GM19452 (cell line): ENCODE data around the gene DDR2.

ENCODE experiments used
- ATAC-seq: cut with Tn5 transposase; IDR thresholded peaks from one replicate; pipeline ENCODE4 v1.9.1; 2021; ENCODE audit not compliant: unreplicated experiment

DDR2 gene

DNA sequence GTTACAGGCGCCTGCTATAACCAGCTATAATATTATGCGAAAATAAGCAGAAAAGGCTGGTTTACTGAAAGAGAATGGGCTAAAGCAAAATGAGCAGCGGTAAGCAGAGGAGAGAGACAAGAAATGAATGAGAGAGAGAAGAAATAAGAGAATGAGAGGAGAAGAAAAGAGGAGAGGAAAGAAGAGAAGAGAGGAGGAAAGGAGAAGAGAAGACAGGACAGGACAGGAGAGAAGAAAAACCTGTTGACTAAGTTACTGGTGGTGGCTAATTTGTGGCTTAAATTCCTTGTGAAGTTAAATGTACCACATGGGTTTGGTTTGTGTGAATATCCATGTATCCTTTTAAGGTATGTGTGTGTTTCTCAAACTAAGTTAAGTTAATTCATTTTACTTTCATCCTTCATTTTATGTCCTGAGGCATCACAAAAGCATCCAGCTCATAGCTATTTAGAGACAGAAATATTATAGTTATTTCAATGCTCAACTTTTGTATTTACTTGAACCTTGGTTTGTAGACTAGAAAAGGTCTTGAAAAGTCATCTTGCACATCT lies 3.1 kb upstream of the DDR2 start:
- no peak for ATAC-seq

DNA sequence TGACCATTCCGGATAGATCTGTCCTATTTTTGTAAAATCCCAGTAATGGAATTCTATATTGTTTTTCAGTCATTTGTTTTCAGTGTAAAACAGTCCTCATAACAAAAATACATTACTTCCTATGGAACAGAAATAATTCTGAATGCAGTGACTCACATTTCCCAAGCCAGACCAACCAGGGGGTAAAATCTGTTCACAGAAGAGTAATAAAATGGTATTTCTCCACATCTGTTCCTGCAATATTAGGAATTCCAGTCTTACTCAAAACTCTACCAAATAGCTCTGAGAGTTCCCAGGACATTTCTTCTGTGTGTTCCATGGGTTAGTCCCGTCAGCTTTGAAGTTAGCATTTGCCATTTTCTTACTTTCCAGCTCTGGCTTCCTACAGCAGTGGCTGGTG lies 2.6 kb upstream of the DDR2 start:
- ATAC-seq = no peak

DNA sequence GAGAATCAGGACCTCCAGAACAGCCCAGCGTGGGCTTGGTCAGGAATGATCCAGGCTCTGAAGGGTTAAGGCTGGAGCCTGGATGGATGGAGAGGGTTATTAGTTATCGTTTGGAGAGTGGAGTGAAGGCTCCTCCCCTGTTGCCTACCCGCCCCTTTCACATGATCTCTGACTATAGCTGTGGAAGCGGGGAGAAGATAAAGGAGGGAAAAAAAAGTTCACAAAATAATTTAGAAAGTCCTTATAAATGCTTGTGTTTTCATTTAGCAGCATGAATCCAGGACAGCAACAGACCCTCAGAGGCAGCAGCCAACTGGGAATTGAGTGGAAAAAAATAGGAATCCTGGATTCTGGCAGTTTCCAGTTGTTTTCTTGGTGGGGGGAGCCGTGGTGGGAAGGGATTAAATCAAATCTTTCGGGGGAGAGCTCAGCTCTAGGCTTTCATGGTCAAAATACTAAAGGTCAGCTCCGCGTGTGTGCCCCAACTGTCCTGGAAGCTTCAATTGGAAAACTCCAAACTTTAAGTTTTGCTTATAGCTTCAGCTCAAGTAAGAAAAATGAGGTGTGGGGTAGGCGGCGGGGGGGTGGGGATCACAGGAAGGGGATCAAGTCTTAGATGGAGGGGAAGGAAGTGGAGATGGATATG lies 595 bp upstream of the DDR2 start:
- ATAC-seq = no peak

DNA sequence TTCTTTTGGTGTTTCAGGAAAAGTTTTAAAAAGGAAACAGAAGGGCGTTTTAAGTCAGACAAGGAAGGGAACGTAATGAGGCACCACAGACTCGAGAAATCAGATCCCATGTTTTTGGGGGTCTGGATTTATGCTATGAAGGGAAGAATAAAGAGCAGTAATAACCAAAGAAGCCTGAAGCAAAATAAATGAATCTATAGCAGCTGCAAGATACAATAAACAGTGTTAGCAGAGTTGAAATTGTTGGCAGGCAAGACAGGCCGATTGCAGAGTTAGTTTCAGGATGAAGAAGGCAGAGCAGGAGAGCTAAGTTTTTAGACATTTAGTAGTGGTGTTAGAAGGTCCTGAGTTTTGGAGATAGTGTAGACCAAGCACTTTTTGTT lies 425 bp downstream of the DDR2 start:
- ATAC-seq = no peak

DNA sequence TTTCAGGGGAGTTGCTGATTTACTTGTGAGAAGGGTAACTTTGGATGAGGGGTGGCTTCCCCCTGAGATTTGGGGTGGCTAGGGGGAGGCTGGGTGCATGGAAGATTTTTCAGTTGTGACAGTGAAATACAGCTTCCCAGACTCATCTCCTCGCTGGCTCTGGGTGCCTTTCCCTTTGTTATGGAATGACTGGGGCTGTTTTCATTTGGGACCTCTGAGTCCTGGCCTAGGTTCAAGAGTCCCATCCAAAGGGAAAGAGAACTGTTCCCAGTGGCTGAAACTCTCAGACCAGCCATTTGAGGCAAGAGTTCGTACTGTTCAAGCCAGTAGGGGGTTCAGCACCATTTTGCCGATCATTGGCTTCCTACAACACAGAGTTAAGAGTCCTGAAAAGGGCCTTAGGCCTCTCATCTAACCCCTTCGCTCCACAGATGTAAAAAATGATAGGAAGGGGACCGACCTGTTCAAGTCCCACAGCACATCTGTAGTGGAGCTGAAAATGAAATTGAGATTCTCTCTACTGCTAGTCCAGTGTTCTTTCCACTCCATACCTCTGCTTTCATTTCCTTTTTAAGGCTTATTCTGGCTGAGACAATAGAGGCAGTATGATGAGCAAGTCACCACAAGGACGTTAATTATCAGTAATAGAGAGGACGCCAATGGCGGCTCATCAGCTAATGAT lies 958 bp downstream of the DDR2 start:
- ATAC-seq = peak; percentile 47

DNA sequence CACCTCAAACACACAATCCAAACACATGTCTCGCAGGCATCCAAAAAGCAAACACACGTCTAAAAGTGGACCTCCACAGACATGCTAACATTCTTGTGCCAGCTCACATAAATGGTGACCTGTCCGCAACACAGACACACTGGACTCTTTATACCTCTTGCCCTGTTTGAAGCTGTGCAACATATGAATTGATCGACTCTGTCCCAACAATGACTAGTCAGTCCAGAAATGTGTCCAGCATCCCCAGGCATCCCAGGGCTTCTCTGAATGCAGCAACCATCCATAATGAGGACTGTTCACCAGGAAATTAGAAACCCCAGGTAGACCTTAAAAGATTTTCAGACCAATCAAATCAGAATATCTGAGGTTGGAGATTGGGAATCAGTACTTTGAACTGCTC lies 3.2 kb downstream of the DDR2 start:
- no peak for ATAC-seq

DNA sequence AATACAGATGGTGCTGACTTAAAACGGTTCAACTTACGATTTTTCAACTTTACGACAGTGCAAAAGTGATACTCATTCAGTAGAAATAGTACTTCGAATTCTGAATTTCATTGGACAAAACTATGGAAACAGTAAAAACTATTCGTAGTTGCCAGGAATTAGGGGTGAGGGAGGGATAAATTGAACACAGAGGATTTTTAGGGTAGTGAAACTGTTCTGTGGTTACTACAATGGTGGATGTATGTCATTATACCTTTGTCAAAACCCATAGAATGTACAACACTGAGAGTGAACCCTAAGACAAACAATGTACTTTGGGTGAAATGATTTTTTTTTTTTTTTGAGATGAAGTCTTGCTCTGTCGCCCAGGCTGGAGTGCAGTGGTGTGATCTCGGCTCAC lies 7.5 kb downstream of the DDR2 start:
- ATAC-seq = no peak

DNA sequence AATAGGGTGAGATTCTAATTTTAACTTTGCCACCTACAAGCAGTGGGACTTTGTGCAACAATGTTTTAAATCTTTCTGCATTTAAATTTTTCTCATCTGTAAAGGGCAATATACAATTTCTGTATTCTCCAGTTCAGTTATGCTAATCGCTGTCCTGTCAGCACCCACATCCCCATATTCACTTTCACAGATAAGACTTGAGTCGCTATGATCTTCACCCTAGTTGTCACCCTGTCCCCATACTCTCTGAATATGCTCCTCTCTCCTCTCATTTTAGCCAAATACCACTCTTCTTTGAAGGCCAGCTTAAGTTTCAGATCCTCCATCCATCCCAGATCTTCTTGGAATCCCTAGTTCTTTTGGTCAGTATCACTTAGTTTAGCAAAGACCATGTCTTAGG lies 8.8 kb downstream of the DDR2 start:
- no peak for ATAC-seq

DNA sequence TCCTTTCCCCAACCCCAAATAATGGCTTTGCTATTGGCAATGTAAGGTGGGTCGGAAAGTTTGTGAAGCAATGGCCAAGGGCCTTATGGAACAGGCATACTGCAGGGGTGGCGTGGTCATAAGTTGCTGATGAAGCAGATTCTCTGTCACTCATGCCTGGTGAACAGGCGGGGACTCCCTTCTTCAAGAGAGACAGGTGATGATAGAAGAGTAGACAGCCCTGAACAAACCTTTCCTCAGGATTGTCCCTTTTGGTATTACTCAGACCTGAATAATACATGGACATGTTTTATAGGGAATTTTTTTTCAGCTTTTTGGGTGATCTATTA lies 12.7 kb downstream of the DDR2 start:
- no peak for ATAC-seq

DNA sequence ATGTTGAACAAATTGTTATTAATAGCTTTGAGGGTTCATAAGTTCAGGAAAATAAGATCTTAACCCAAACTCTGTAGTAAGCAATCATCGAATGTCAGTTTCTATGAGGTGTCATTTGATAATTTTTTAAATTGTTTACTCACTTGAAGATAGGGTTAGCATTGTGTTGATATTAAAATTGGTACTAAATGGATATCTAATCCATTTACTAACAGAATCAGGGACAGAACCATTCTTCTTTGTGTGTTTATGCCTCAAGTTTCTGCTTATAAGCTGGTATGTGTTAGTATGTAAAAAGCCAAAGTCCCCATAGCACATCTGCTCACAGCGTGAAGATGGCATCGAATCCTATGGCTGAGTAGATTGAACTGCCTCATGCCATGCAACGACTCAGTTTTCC lies 13.4 kb downstream of the DDR2 start:
- ATAC-seq = no peak

DNA sequence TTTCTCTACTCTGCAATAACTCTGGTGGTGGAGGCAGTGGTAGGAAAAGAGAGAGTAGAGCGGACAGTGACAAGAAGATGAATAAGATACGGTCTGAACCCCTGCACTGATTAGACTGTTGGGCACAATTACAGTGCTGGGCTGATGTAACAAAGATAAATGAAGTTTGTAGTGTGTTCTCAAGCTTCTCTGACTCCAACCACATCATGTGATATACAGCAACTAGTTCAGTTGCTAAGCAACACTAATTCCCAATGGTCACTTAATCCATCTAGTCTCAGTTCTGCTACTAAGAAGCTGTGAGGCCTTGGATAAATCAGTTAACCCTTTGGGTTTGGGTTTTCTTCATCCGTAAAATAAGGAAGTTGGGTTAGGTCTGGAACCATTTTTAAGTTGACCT lies 17.3 kb downstream of the DDR2 start:
- no peak for ATAC-seq

DNA sequence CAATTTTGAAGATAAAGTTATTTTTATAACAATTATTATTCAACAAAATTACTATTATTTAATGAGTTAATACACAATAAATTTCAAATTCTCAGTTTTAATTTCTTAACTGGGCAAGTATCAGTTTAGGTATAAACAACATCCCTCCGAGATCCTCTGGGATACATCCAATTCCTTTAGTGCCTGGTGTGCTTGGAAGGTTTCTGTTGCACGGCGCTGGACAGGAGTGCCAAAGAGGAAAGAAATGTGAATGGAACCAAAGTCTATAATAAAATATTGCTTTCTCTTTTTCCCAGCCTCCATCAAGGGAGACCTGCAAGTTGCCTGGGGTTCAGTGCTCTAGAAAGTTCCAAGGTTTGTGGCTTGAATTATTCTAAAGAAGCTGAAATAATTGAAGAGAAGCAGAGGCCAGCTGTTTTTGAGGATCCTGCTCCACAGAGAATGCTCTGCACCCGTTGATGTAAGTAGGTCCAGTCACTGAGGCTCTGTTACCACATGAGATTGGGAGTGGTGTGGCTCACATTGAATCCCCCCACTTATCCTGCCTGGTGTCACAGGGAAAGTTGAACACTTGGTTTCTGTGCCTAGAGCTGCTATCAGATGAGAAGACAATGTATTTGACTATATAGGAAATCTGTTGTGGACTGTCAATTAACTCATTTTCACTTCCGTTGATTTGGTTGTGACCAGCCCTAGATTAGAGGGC lies 22.8 kb downstream of the DDR2 start:
- no peak for ATAC-seq

DNA sequence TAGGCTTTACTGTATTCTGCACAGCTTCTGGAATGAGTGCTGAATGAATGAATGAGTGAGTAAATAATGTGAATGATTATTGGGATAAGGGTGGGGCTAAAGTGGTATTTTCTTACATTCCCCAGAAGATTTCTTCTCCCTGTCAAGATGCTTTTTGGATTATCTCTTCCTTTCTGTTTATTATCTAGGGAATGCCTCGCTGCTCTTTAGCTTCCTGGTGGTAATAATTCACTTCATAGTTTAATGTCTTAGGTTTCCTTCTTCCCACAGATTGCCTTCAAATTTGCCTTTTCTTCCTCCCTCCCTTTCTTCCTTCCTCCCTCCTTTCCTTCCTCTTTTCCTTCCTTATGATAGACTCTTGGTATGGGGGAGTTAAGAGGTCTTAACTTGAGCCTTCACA lies 24.0 kb downstream of the DDR2 start:
- ATAC-seq = no peak

DNA sequence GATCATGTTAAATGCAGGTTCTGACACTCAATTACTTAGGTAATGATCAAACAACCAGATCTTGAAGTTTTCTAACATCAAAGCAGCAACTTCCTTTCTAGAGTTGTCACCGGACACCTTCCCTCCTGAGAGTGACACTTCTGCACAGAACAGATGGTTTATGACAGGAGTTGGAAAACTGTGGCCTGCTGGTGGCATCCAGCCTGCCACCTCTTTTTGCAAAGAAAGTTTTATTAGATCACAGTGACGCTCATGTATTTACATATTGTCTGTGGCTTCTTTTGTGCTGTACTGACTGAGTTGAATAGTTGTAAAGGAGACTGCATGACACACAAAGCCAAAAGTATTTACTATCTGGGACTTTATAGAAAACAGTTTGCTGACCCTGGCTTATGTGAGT lies 28.3 kb downstream of the DDR2 start:
- ATAC-seq = no peak

DNA sequence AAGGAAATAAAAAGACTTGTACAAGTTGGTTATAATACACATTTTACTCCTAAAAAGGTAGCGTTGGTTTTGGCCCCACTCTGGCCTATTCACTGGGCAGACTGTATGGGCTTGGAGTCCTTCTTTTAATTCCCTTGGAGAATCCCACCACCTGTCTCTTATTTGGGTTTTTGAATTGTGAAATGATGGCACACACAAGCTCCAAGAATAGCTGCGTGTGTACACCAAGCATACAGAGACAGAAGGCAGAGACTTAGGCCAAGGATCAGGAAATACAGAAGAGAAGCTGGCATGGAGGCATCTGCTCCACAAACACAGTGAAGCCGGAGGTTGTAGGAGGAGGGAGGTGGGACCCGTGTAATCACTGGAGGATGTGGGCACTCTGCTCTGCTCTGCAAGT lies 29.1 kb downstream of the DDR2 start:
- no peak for ATAC-seq

DNA sequence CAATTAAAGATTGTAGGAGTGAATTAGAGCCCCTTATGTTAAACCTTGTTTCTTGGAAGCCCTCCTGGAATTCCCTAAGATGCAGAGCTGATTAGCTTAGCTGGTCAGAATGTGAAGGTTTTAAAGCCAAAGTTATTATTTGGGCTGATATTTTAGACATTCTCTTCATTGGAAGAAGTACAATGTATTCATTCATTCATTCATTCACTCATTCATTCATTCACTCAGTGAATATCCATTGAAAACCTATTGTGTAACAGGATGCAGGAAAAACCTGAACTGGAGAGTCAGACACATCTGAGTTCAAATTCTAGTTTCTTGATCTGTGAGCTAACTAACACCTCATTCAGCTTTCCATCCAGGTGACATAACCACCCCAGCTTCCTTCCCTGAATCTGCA lies 29.7 kb downstream of the DDR2 start:
- ATAC-seq = no peak

DNA sequence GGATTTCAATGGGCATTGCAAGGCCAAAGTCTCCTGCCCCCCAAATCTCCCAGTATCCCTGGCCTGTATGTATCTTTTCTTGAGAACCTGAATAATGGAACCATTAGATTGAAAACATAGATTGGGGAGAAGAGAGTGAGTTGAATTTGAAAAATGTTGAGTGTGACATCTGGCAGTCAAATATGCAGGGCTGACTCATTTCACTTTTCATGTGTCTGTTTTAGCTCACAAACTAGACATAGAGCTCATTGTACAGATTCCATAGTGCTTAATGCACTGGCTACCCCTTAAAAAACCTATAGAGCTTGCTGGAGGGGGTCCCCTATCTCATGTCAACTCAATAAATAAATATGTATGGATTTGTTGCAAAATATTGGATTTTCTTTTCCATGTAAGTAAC lies 30.8 kb downstream of the DDR2 start:
- ATAC-seq = no peak

DNA sequence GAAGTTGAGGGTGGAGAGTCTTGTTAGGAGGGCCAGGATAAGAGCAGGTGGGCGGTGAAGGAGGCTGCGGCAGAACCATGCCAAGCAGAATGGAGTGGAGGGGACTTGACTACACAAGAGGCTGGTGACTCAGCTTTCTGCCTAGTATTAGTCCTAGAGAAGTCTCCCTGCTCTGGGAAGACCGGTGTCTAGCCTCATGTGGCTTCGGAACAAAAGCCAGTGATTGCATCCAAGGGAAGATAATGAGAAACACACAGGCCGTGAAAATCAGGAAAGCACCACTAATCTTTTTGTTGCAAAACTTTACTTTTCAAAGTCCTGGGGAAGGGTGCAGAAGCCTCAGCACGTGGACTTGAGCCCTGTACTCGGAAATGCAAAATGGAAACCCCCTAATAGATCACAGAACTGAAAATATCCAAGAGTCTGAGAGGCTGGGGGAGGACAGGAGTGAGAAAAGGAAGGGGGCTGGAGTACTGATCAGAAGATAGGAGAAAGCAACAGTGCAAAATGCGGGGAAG lies 31.4 kb downstream of the DDR2 start:
- ATAC-seq = no peak

DNA sequence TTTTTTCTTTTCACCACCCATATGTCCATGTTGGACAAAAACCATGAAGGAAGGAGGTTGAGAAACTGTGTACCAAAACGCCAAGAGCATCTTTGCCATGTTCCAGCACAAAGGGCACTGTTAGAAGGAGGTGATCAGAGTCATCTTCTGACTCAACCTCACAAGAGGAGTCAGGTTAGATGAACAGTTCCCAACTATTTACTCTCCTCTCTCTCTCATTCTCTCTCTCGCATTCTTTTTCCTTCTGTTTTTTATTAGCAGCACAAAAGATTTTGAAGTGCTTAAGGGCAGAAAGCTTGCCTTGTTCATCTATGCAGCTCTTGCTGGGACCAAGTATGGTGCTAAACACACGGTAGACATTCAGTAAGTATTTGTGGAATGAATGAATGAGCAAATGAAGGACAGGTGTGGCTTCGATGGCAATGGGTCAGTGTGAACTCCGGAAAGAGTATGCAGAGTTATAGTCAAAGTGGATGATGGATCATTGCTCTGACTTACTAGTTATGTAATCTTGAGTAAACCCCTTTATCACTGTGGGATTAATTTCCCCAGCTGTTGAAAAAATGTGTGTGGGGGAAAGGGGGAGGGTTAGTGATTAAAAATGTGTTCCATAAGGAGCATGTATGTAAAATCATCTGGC lies 33.9 kb downstream of the DDR2 start:
- ATAC-seq = no peak

DNA sequence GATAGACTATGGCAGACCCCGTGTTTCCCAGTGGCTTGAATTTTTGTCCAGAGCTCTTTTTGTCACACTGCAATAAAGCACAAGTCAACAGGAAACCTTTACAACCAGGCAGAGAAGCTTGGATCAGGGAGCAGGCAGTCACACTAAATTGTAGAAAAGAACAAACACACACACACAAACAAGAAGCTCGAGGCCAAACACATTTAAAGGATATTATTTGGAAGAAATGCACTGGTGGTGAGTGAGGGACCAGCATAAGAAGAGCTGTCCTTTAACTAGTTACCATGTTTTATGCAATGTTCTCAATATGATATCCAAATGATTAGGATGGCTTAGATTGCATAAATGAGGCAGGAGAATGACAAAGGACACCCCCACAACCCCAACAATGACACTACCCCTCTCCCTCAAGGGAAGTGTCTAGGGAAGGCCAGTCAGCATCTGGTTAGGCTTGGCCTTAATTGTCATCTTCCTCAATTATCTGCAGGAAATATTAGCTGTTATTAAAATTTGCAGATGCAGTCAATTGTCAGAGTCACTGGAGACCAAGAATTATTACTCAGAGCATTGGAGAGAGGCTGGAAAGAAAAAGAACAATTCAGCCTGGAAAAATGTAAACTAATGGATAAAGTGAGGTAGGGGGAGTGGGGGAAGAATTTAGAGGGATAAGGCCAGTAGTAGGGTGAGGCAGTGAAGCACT lies 35.3 kb downstream of the DDR2 start:
- ATAC-seq = no peak
